HG02885 (cell line): ENCODE measurements around the gene RREB1.

Experiments
- ATAC-seq: cut with Tn5 transposase; IDR thresholded peaks from one replicate; pipeline ENCODE4 v1.9.1; 2021; ENCODE audit warnings: mild to moderate bottlenecking; ENCODE audit not compliant: unreplicated experiment, poor library complexity

RREB1 gene

GRCh38 chr6:7237653-7238188 is 130.0 kb downstream of the RREB1 start:
- no peak for ATAC-seq

- no peak for ATAC-seq
Measured at GRCh38 chr6:7238526-7238899, 130.8 kb downstream of the RREB1 start.

- peak; percentile 46 for ATAC-seq
Measured at GRCh38 chr6:7238900-7239589, 131.3 kb downstream of the RREB1 start.

DNA sequence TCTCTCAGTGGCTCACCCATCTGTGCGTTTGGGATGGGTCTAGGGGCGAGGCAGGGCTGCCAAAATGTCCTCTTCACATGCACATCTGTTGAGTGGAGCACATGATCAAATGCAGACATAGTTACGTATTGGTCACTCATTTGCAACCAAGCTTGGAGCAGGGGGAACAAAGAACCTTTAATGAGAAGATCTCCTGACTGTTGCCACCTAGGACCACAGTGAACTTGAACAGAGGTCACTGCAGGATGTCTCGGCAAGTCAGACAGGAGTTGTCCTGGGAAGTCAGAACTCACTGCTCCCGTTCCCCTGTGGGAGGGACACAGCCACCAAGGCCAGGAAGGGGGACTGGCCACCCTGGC is 131.8 kb downstream of the RREB1 start:
- ATAC-seq, result no peak

- ATAC-seq, result no peak
Measured at GRCh38 chr6:7240351-7240750, 132.6 kb downstream of the RREB1 start.

DNA sequence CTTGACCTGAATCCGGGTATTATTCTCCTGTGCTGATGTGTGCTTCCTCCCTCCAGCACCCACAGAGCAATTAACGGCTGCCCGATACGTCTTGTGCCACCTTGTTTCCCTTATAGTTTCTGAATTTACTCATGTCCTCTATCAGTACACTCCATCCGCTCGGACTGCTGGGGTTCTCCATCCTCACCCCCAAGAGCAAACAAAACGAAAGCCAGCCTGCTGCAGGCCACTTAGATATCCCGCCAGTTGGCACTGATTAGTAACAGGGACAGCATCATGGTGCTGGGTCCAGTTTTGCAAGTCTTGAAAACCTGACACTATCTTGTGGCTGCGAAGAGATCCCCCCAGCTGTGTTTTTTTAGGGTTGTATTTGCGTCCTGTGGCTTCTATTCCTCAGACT is 133.4 kb downstream of the RREB1 start:
- ATAC-seq, result no peak

- ATAC-seq, result no peak
Measured at GRCh38 chr6:7241709-7242645, 134.2 kb downstream of the RREB1 start.

DNA sequence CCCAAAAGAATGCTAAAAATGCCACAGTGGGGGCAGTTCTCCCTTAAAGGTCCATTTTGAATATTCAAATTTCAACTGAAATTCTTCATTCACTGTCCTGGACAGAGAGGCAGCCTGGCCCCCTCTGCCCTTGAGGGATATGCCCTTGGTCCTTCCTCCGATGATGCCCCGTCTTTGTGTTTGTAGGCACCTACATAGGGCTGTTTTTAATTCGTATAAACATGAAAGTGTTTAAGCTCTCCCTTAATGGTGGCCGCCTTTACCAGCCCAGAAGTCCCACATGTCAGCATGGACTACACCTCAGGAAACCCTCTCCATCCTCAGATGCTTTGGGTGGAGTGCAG is 135.0 kb downstream of the RREB1 start:
- no peak for ATAC-seq

GRCh38 chr6:7243179-7243981 is 135.6 kb downstream of the RREB1 start:
- no peak for ATAC-seq

- no peak for ATAC-seq
Measured at GRCh38 chr6:7245668-7246393, 138.1 kb downstream of the RREB1 start.

- ATAC-seq, result no peak
Measured at GRCh38 chr6:7246401-7247178, 138.8 kb downstream of the RREB1 start.

GRCh38 chr6:7247179-7247456 is 139.4 kb downstream of the RREB1 start:
- no peak for ATAC-seq

DNA sequence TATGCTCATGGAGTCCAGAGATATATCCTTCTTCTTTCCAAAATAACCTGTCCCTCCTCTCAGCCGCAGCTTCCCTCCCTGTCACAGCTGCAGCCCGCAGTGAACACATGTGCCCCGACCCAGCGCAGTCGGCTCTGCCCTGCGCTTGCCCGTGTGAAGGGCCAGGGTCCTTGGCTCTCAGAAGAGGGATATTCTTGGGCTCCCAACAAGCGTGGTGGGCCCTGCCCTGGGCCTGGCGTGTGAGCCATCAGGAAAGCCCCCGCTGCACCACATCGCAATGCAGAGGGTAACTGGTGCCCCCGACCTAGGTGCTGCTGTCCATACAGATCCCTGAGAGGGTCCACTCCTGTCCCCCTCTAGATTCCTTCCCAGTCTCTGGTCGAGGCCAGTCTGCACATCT is 140.1 kb downstream of the RREB1 start:
- ATAC-seq, result no peak

GRCh38 chr6:7249391-7249790 is 141.6 kb downstream of the RREB1 start:
- ATAC-seq, result no peak

DNA sequence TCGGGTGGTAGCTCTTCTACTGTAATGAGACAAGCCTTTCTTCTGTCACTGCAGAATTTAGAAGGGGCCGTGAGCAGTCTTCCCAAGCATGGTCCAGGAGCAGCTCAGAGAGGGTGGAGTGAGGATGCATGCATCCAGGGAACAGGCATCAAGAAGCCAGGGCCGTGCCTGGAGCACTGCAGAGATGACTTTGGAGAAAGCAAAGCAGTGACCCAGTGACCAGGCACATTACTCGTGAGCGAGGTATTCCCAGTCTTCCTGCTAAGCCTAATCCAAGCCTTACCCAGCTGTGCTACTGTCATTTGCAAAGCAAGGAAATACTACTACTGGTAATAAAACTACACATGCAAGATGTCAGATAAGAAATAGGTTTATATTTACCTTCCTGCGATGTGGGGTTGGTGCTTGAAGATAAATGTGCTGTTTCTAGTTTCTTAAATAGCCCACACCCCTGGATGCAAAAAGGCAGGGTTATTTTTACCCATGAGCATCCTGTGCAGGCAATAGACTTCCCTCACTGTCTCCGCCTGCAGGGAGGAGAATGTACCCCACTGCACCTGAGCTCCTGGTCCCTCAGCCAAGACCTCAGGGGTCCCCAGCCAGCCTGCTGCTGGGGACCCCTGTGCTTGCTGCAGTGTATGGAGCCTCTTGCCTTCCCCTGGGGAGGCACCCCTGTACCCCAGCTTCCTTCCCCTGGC is 142.3 kb downstream of the RREB1 start:
- no peak for ATAC-seq

- no peak for ATAC-seq
Measured at GRCh38 chr6:7250812-7251211, 143.1 kb downstream of the RREB1 start.

GRCh38 chr6:7251646-7252260 is 144.0 kb downstream of the RREB1 start:
- no peak for ATAC-seq

DNA sequence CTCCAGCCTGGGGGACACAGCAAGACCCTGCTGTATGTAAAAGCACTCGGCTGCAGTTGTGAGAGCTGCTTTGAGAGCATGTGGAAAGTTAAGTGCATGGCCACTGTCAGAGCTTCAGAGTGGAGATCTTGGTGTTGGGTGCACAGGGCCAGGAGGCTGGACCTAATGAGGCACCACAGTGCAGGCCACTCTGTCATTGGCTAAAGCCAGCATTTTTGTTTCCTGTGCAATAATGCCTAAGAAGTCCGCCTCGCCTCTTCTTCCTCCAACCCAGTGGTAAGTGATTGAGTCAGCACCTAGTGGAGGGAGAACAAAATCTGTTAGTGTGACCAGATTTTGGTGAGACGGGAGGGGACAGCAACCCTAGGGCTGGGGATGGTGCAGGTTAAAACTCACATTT is 144.6 kb downstream of the RREB1 start:
- no peak for ATAC-seq
